ENCODE measurements around the gene ATP2A1. TPM values are rescaled to one million over a fixed set of nuclear protein-coding genes. Genes with fewer than 3 reads are reported as not detected.

ATP2A1 gene
- total and polyA plus RNA-seq, 2 of the 8 experiments (the other 6 are each of a cell fraction or from before 2014, with no cell fraction given) = 1.7 to 2.4 TPM

GRCh38 chr16:28903344-28904042, 25.2 kb downstream of the ATP2A1 start:
- no peak overlapping the region for H2AK5ac ChIP-seq (ENCODE audit: low read depth, low read length)
- no peak overlapping the region for H3K56ac ChIP-seq (replicated peaks; ENCODE audit: insufficient read length, low read depth, low read length)
- H4K5ac ChIP-seq (ENCODE audit: insufficient read length, low read depth, low read length) = no peak overlapping the region
- H3K36me3 ChIP-seq (ENCODE audit: control insufficient read depth in 2 of 4, insufficient read depth in 4 of 4, low read length in 3 of 4) = no peaks in the 10 kb centered on the region; a peak in 2 of 8 replicates
- H3K14ac ChIP-seq (ENCODE audit: insufficient read length) = no peak overlapping the region
- H3K18ac ChIP-seq (ENCODE audit: extremely low read depth, low read length) = no peak overlapping the region
- H3K23me2 ChIP-seq (ENCODE audit: low read depth, low read length) = no peaks in the 10 kb centered on the region
- H3K79me2 ChIP-seq (ENCODE audit: control insufficient read depth in 1 of 2, insufficient read depth in 2 of 2, low read length in 2 of 2) = no peaks in the 10 kb centered on the region
- H3K79me1 ChIP-seq (ENCODE audit: low read depth, low read length) = no peaks in the 10 kb centered on the region
- no peak overlapping the region for H2BK5ac ChIP-seq (ENCODE audit: low read depth, low read length)
- H3K23ac ChIP-seq (ENCODE audit: insufficient read length) = no peak overlapping the region
- no peak overlapping the region for H2BK12ac ChIP-seq (ENCODE audit: low read depth, low read length)
- no peak overlapping the region for H2BK15ac ChIP-seq (ENCODE audit: low read length)
- 90% methylated on average over 19 of the region's 29 CpGs; no CpG with 5 or more reads in 1 of the 2 experiments for WGBS, 2 experiments (ENCODE audit: extremely low coverage in 1 of 2, insufficient coverage in 1 of 2, insufficient read length in 1 of 2, insufficient replicate concordance in 2 of 2, low coverage in 1 of 2, low lambda C conversion rate in 2 of 2, missing lambda C conversion rate in 1 of 2)
- no peak overlapping the region for H4K91ac ChIP-seq (replicated peaks; ENCODE audit: insufficient read length, low read length)
- H3K27me3 ChIP-seq (replicated peaks in 1 of 4; ENCODE audit: control insufficient read depth in 3 of 4, extremely low read depth in 1 of 4, insufficient read depth in 3 of 4, low read length in 3 of 4) = no peaks in the 10 kb centered on the region
- H3K4me3 ChIP-seq (ENCODE audit: extremely low read depth in 1 of 4, insufficient read depth in 2 of 4, low read depth in 3 of 4, low read length in 4 of 4) = no peak overlapping the region
- ChIA-PET CTCF (ENCODE audit: partially characterized antibody) (interaction anchor here (0.9 to 1.6 kb wide), 3 partner anchors 18 to 34 kb away, joined by 3 to 5 read pairs (median 3); no protein-coding TSS in a partner anchor), POLR2A (ENCODE audit: partially characterized antibody) (interaction anchor here (0.8 to 1.8 kb wide), 4 partner anchors 10 to 26 kb away, joined by 3 to 6 read pairs (median 4); no protein-coding TSS in a partner anchor)
- no peak overlapping the region for H3K27ac ChIP-seq (ENCODE audit: low read depth, low read length)
- no peak for DNase-seq (ENCODE audit: low read depth in 1 of 2, low spot score in 2 of 2)
- H3K4ac ChIP-seq (replicated peaks; ENCODE audit: insufficient read length, low read depth, low read length) = no peak overlapping the region
- peaks cover 0 to 3% of the 10 kb centered on the region in 2 experiments for H4K20me1 ChIP-seq (replicated peaks in 1 of 2; ENCODE audit: control insufficient read depth in 1 of 2, insufficient read depth in 2 of 2, low read length in 2 of 2)
- H2BK120ac ChIP-seq (replicated peaks; ENCODE audit: low read depth, low read length) = no peak overlapping the region
- H2BK20ac ChIP-seq (ENCODE audit: low read length) = no peak overlapping the region
- H3K4me2 ChIP-seq (ENCODE audit: insufficient read depth in 1 of 2, low read depth in 2 of 2, low read length in 2 of 2) = no peak overlapping the region
- no peak overlapping the region for H4K8ac ChIP-seq (ENCODE audit: extremely low read depth, insufficient read depth, low read length)
- no peak overlapping the region for H2AFZ ChIP-seq (ENCODE audit: low read length)
- H3K9me3 ChIP-seq (ENCODE audit: insufficient read depth in 2 of 2, low read depth in 1 of 2, low read length in 1 of 2) = no peaks in the 10 kb centered on the region
- FAIRE-seq = no peak
- no peaks in the 10 kb centered on the region; a peak in 1 of 7 replicates for H3K4me1 ChIP-seq (replicated peaks in 1 of 4; ENCODE audit: control insufficient read depth in 3 of 4, insufficient read depth in 4 of 4, low read length in 3 of 4)
- no peak overlapping the region for H3K9ac ChIP-seq (replicated peaks in 1 of 4; ENCODE audit: extremely low read depth in 1 of 4, low read depth in 3 of 4, low read length in 3 of 4)
- no peak for TF ChIP-seq ATF3 (IDR thresholded peaks at IDR 0.05; ENCODE audit: insufficient read depth, low read depth, low read length)
- TF ChIP-seq JUN (IDR thresholded peaks at IDR 0.05; ENCODE audit: low read depth, low read length) = no peak
- TF ChIP-seq BRCA1 (IDR thresholded peaks at IDR 0.05; ENCODE audit: low read depth, low read length) = no peak
- no peak for TF ChIP-seq SIN3A (conservative IDR thresholded peaks at IDR 0.05 in 1 of 2, IDR thresholded peaks at IDR 0.05 in 1 of 2; ENCODE audit: low read depth in 1 of 2, low read length in 2 of 2)
- no peak for TF ChIP-seq CREB1 (IDR thresholded peaks at IDR 0.05)
- no peak for TF ChIP-seq BACH1 (IDR thresholded peaks at IDR 0.05; ENCODE audit: low read length)
- TF ChIP-seq POU5F1 (IDR thresholded peaks at IDR 0.05; ENCODE audit: low read depth, low read length) = no peak
- no peak for TF ChIP-seq KDM4A (IDR thresholded peaks at IDR 0.05; ENCODE audit: low read depth, low read length, severe bottlenecking)
- TF ChIP-seq, protein P1, sequence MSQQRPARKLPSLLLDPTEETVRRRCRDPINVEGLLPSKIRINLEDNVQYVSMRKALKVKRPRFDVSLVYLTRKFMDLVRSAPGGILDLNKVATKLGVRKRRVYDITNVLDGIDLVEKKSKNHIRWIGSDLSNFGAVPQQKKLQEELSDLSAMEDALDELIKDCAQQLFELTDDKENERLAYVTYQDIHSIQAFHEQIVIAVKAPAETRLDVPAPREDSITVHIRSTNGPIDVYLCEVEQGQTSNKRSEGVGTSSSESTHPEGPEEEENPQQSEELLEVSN (IDR thresholded peaks at IDR 0.05) = no peak
- no peak for TF ChIP-seq HDAC6 (IDR thresholded peaks at IDR 0.05; ENCODE audit: low read depth, low read length)
- TF ChIP-seq POLR2AphosphoS5 (IDR thresholded peaks at IDR 0.05; ENCODE audit: low read depth, low read length) = no peak
- no peak for TF ChIP-seq POLR2A (IDR thresholded peaks at IDR 0.05; ENCODE audit: control extremely low read depth in 1 of 2, low read depth in 2 of 2, low read length in 2 of 2)
- TF ChIP-seq CHD1 (IDR thresholded peaks at IDR 0.05; ENCODE audit: low read depth, low read length) = no peak

Measured in H1 (cell line).